ENCODE results near the gene UNC5A. TPM values are rescaled to one million over a fixed set of nuclear protein-coding genes. Genes with fewer than 3 reads are reported as not detected.

The UNC5A gene
- total RNA-seq, 2 experiments from 2014 or later, result not detected

DNA sequence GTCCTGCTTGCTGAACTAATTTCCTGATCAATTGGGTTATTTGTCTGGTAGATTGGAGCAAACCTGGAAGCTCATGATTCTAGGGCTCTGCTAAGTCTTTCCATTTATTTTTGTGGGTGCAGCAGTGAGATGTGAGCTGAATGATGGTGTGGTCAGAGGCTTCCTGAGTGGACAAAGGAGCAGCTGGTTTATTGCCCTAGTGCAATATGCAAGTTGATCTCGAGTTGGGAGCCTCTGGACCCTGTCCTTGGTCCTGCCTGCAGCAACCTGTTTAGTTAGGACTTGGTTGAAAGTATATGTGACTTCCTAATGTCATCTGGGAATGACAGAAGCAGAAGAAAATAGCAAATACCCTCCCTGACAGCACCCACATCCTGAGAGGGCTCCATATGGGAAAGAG is 4.2 kb upstream of the UNC5A start:
- no peak overlapping the region for H3K4me3 Mint-ChIP-seq

GRCh38 chr5:176809544-176810080 is 747 bp upstream of the UNC5A start:
- intact Hi-C loops (cut with DNase I, micrococcal nuclease), result loop anchor here in 1 of 2 experiments (2.0 to 5.0 kb wide), 2 partner anchors 149 to 303 kb away; no protein-coding TSS in a partner anchor
- peaks cover 8% of the 10 kb centered on the region for H3K4me1 Mint-ChIP-seq
- no peaks in the 10 kb centered on the region for H3K36me3 Mint-ChIP-seq (ENCODE audit: low read depth)
- DNase-seq, result no peak
- POLR2A ChIA-PET, result interaction anchor here (1.4 kb wide), 1 partner anchor 29 kb away, joined by 3 read pairs; no protein-coding TSS in a partner anchor
- H3K4me3 Mint-ChIP-seq, result peak overlapping the region; percentile 6
- CTCF ChIA-PET, result interaction anchor here (1.2 kb wide), 1 partner anchor 149 kb away, joined by 4 read pairs; no protein-coding TSS in a partner anchor
- H3K27me3 Mint-ChIP-seq, result peaks cover 53% of the 10 kb centered on the region
- H3K27ac Mint-ChIP-seq, result no peak overlapping the region
- H3K9me3 Mint-ChIP-seq (ENCODE audit: low read depth), result no peaks in the 10 kb centered on the region
- ATAC-seq, result peak; percentile 5

More for the DNA sequence above, 4.2 kb upstream of the UNC5A start:
- intact Hi-C loops (cut with DNase I, micrococcal nuclease), result no loop called here
- ChIA-PET CTCF (no interaction called here), POLR2A (no interaction called here)
- DNase-seq, result no peak
- Mint-ChIP-seq H3K27me3 (peaks cover 43% of the 10 kb centered on the region), H3K9me3 (ENCODE audit: low read depth) (no peaks in the 10 kb centered on the region), H3K36me3 (ENCODE audit: low read depth) (no peaks in the 10 kb centered on the region), H3K27ac (no peak overlapping the region), H3K4me1 (peaks cover 7% of the 10 kb centered on the region)
- no peak for ATAC-seq

DNA sequence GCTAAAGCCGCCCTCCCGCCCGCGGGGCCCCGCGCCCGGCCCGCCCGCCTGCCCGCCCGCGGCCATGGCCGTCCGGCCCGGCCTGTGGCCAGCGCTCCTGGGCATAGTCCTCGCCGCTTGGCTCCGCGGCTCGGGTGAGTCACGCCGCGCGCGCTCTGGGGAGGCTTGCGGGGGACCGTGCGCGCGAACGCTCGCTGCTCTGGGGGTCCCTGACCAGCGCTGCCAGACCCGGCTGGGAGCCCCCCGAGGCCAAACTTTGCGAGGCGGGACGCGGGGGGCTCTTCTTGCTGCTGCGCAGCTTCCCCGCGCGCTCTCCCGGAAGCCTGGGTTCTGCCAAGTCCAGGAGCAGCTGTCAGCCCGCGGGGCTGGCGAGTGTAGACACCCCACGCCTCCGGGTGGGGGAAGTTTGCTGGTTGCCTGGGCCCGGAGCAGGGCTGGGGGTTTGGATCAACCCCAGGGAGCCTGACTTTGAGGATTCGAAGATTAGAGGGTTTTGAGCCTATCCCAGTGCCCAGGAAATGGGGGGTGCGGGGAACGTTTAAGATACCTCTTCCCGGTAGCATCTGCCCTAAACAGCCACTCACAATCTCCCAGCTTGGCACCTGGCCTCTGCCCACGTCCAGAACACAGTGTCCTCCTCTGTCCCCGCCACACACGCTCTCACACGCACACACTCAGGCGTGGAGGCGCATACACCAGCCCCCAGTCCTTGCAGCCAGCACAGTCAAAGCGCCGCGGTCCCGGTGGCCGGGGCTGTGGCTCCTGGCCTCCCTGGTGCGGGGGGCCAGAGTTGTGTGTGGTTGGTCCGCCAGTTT is 535 bp downstream of the UNC5A start:
- Mint-ChIP-seq H3K27me3 (peaks cover 60% of the 10 kb centered on the region), H3K9me3 (ENCODE audit: low read depth) (no peaks in the 10 kb centered on the region), H3K36me3 (ENCODE audit: low read depth) (no peaks in the 10 kb centered on the region), H3K4me3 (peak overlapping the region; percentile 43), H3K4me1 (peaks cover 8% of the 10 kb centered on the region), H3K27ac (no peak overlapping the region)
- ATAC-seq (peak; percentile 9), DNase-seq (peak; percentile 37)
- ChIA-PET CTCF (no interaction called here), POLR2A (no interaction called here)
- intact Hi-C loops (cut with DNase I, micrococcal nuclease), result loop anchor here in 1 of 2 experiments (2.0 to 5.0 kb wide), 2 partner anchors 150 to 301 kb away; no protein-coding TSS in a partner anchor

GRCh38 chr5:176812269-176813259 is 2.2 kb downstream of the UNC5A start:
- intact Hi-C loops (cut with DNase I, micrococcal nuclease), result loop anchor here in 1 of 2 experiments (2.0 to 5.0 kb wide), 2 partner anchors 146 to 300 kb away; no protein-coding TSS in a partner anchor
- no peak for ATAC-seq

GRCh38 chr5:176813587-176814312 is 3.4 kb downstream of the UNC5A start:
- no peaks in the 10 kb centered on the region for H3K36me3 Mint-ChIP-seq (ENCODE audit: low read depth)
- DNase-seq (no peak), ATAC-seq (no peak)
- H3K4me1 Mint-ChIP-seq, result peaks cover 12% of the 10 kb centered on the region
- H3K4me3 Mint-ChIP-seq, result no peak overlapping the region
- H3K9me3 Mint-ChIP-seq (ENCODE audit: low read depth), result no peaks in the 10 kb centered on the region
- peaks cover 59% of the 10 kb centered on the region for H3K27me3 Mint-ChIP-seq
- POLR2A ChIA-PET, result no interaction called here
- intact Hi-C loops (cut with DNase I, micrococcal nuclease), result loop anchor here in 1 of 2 experiments (2.0 to 5.0 kb wide), 2 partner anchors 145 to 299 kb away; no protein-coding TSS in a partner anchor
- no peak overlapping the region for H3K27ac Mint-ChIP-seq
- CTCF ChIA-PET, result interaction anchor here (0.6 to 2.2 kb wide), 4 partner anchors 18 to 392 kb away, joined by 3 to 8 read pairs (median 3); no protein-coding TSS in a partner anchor

More at GRCh38 chr5:176812269-176813259, 2.2 kb downstream of the UNC5A start:
- no peak overlapping the region for H3K27ac Mint-ChIP-seq
- ChIA-PET POLR2A (no interaction called here), CTCF (interaction anchor here (0.6 to 2.2 kb wide), 4 partner anchors 20 to 391 kb away, joined by 3 to 8 read pairs (median 4); no protein-coding TSS in a partner anchor)
- H3K4me3 Mint-ChIP-seq, result no peak overlapping the region
- DNase-seq, result peak; percentile 53
- no peaks in the 10 kb centered on the region for H3K9me3 Mint-ChIP-seq (ENCODE audit: low read depth)
- peaks cover 61% of the 10 kb centered on the region for H3K27me3 Mint-ChIP-seq
- no peaks in the 10 kb centered on the region for H3K36me3 Mint-ChIP-seq (ENCODE audit: low read depth)
- H3K4me1 Mint-ChIP-seq, result peaks cover 8% of the 10 kb centered on the region

GRCh38 chr5:176814313-176814685 is 3.9 kb downstream of the UNC5A start:
- Mint-ChIP-seq H3K27me3 (peaks cover 60% of the 10 kb centered on the region), H3K27ac (no peak overlapping the region), H3K36me3 (ENCODE audit: low read depth) (no peaks in the 10 kb centered on the region), H3K4me3 (no peak overlapping the region), H3K9me3 (ENCODE audit: low read depth) (no peaks in the 10 kb centered on the region), H3K4me1 (peaks cover 10% of the 10 kb centered on the region)
- ATAC-seq (no peak), DNase-seq (no peak)
- intact Hi-C loops (cut with DNase I, micrococcal nuclease), result loop anchor here in 1 of 2 experiments (5.0 kb wide), 1 partner anchor 298 kb away; no protein-coding TSS in a partner anchor
- ChIA-PET POLR2A (no interaction called here), CTCF (interaction anchor here (2.2 kb wide), 1 partner anchor 153 kb away, joined by 8 read pairs; no protein-coding TSS in a partner anchor)

GRCh38 chr5:176814836-176815438 is 4.6 kb downstream of the UNC5A start:
- H3K9me3 Mint-ChIP-seq (ENCODE audit: low read depth), result no peaks in the 10 kb centered on the region
- H3K4me3 Mint-ChIP-seq, result no peak overlapping the region
- H3K36me3 Mint-ChIP-seq (ENCODE audit: low read depth), result no peaks in the 10 kb centered on the region
- POLR2A ChIA-PET, result no interaction called here
- DNase-seq (no peak), ATAC-seq (no peak)
- CTCF ChIA-PET, result interaction anchor here (0.7 kb wide), 1 partner anchor 70 kb away, joined by 4 read pairs; no protein-coding TSS in a partner anchor
- no peak overlapping the region for H3K27ac Mint-ChIP-seq
- H3K4me1 Mint-ChIP-seq, result peaks cover 8% of the 10 kb centered on the region
- H3K27me3 Mint-ChIP-seq, result peaks cover 61% of the 10 kb centered on the region
- intact Hi-C loops (cut with DNase I, micrococcal nuclease), result loop anchor here in 1 of 2 experiments (5.0 kb wide), 1 partner anchor 297 kb away; no protein-coding TSS in a partner anchor

DNA sequence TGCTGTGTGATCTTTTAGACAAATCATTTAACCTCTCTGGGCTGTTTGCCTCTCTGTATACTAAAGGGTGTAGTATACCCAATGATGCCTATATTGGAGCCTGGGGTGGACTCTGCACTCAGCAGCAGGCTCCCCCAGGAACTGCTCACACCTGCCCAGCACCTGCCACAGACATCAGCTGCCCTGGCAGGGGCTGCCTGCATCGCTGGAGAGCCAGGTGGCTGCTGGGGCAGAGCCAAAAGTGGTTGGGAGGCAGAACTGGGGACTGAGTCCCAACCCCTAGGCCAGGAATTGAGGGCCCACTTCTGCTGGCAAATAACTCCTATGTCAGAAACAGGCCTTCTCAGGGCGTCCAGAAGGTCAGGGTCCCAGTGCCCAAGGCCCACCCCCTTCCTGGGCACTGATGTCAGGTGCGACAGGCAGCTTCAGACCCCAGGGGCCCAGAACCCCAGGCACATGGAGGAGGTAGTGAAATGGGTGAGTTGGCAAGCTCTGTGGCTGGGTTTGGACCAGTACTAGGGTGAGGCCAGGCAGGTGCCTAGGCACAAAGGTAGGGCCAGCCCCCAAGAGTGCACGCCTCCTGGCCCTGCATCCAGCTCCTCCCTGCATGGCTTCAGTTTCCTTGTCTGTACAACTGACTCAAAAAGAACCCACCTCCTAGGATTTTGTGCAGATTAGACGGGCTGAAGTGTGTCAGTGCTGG is 5.8 kb downstream of the UNC5A start:
- H3K27ac Mint-ChIP-seq, result no peak overlapping the region
- ChIA-PET CTCF (no interaction called here), POLR2A (no interaction called here)
- H3K4me3 Mint-ChIP-seq, result no peak overlapping the region
- DNase-seq (no peak), ATAC-seq (no peak)
- no peaks in the 10 kb centered on the region for H3K9me3 Mint-ChIP-seq (ENCODE audit: low read depth)
- peaks cover 5% of the 10 kb centered on the region for H3K4me1 Mint-ChIP-seq
- no peaks in the 10 kb centered on the region for H3K36me3 Mint-ChIP-seq (ENCODE audit: low read depth)
- intact Hi-C loops (cut with DNase I, micrococcal nuclease), result no loop called here
- peaks cover 65% of the 10 kb centered on the region for H3K27me3 Mint-ChIP-seq

DNA sequence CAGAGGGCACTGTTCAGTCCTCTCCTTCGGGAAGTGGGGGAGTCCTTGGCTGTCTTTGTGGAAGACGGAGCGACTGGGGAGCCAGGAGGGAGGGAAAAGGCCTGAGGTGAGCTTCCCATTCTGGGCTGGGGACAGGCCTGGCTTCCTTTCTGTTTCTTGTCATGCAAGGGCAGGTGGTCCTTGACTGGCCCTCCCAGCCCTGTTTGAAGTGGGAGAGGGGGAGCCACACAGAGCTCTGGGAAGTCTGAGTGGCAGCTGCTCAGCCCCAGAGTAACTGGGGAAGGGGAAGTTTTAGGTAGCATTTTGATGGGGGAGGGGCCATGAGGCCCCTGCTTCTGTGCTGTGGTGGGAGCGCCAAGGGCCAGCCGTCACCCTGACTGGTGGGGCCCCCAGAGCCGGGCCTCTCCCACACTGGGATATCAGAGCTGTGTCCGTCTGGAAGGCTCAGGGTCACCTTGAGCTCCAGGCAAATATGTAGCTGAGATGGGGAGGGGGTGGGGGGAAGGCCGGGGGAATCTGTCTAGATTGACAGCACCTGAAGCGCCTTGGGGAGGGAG is 6.5 kb downstream of the UNC5A start:
- H3K4me3 Mint-ChIP-seq, result no peak overlapping the region
- DNase-seq, result no peak
- ChIA-PET CTCF (no interaction called here), POLR2A (no interaction called here)
- H3K27ac Mint-ChIP-seq, result no peak overlapping the region
- no peaks in the 10 kb centered on the region for H3K9me3 Mint-ChIP-seq (ENCODE audit: low read depth)
- H3K36me3 Mint-ChIP-seq (ENCODE audit: low read depth), result no peaks in the 10 kb centered on the region
- ATAC-seq, result no peak
- intact Hi-C loops (cut with DNase I, micrococcal nuclease), result no loop called here
- H3K4me1 Mint-ChIP-seq, result peaks cover 5% of the 10 kb centered on the region
- H3K27me3 Mint-ChIP-seq, result peaks cover 59% of the 10 kb centered on the region
